HG02571 (cell line): Measurements from ENCODE around the gene FSTL1.

Experiments used
- ATAC-seq: cut with Tn5 transposase; IDR thresholded peaks from one replicate; pipeline ENCODE4 v1.9.1; 2021; ENCODE audit warnings: mild to moderate bottlenecking, moderate library complexity; ENCODE audit not compliant: unreplicated experiment

The FSTL1 gene

DNA sequence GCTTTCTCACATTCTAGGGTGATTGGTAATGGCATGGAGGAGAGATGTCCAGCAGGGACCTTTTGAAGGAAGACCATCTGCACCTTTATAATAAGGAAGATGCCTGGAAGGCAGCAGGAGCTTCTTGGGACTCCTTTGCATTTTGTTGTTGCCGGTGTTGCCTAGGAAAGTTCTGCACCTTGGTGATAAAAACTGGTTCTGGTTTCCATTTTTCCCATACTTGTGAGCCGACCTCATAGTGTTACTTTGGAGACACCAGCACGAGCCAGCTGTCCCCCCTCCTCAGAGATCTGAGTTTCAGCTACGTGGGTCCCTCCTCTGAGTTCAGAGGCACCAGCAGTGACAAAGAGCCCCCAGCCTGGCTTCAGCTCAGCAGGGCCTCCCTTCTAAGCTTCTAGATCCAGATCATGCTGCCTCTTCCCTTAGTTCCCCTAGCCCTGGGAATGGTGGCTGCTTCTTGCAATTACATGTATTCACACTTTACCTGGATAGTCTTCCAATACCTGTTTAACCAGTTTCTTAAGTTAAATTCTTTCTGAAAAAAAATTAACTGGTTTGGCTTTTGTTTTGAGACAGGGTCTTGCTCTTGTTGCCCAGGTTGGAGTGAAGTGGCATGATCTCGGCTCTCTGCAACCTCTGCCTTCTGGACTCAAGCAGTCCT lies 18.0 kb upstream of the FSTL1 start:
- ATAC-seq = no peak

DNA sequence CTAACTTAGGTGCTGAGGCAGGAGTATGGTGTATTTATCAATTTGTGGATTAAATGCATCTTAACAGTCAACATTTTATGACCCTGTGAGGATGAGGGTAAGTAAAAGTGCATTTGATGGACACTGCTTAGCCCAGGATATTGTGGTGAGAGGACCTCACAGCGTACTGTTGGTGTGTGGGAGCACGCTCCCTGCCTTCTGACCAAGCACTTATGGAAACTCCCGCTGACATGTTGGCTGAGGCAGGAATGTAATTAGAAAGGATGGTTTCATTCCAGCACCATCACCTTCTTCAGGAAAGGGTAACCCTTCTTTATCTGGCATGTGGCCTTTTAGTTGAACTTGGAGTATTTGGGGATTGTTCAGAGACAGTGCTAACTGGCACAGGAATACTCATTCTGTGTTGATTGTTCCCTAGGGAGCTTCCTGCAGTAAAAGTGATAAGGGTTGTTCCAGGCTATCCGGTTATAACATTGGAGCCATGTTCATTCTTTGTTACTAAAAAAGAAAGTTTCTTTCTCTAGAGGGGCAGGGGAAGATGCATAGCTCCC lies 11.7 kb upstream of the FSTL1 start:
- no peak for ATAC-seq

DNA sequence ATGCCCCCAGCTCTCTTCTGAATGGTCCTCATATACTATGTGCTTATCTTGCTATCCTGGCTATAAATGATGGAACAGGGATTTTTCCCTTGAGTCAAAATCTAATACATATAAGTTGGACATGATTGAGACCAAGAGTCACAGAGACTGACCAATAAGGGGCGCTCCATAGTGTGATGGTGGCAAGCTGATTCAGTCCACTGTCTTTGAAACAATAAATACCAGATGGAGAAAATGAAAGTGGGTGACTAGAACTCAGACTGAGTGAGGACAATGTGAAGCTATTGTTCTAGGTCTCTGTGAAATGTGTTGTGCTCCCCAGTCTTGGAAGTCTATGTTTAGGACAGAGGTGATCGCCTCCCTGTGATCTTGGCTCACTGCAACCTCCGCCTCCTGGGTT lies 10.6 kb upstream of the FSTL1 start:
- ATAC-seq = no peak

DNA sequence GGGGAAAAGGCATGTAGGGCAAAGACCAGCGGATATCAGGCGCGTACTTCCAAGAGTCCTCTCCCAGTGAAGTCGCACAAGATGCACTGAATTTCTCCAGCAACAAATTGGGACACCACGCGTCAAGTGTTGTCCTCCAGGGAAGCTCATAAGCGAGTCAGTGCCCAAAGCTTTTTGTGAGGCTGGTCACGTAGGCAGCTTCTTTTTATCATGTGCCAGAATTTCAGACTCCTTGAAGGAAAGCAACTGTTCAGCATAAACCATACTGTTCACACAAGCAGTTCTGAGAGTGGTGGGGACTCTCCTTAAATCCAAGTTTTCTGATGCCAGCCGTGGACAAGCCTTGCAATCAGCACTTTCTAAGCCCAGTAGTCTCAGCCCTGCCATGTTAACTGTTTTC lies 10.1 kb upstream of the FSTL1 start:
- ATAC-seq = no peak

DNA sequence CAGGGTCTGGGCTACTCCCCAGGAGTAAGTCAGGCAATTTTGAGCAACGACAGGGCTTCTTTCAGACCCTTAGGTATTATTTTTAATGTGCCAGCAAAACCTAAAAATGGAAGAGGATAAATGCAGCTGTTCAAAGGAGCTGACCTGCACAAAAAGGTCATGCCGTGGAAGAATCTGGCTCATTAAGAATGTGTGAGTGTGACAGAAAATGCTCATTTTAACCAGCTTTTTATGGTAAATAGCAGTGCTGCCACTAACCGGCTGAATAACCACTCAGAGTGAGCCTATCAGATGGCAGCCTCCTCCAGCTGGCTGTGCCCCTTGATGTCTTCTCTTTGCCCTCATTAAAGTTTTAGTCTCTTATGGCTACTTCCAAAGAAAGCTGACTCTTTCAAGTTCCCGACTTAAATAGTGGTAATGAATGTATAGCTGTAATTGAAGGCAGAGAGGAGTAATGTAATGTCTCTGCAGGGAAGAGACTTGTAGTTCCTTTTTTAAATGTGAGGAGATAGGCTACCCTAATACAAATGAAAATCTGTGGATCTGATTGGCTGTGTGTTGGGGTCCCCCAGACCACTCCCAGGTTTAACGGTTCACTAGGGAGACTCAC lies 9.5 kb upstream of the FSTL1 start:
- no peak for ATAC-seq

DNA sequence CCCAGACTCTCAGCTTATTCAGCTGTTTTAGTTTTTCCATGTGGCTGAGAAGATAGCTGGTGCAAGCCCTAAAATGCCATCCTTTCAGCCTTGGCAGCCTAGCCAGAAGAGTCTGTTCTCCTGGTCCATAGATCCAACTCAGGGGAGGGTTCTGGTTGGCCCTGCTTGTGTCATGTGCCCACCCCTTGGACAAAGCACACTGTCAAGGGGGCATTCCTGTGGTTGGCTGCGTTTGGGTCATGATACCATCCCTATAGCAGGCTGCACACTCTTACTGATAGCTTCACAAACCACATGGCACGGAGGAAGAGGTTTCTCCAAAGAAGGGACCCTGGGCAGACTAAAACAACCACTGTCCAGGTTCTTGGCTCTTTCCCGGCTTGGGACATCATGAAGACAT lies 8.4 kb upstream of the FSTL1 start:
- no peak for ATAC-seq

DNA sequence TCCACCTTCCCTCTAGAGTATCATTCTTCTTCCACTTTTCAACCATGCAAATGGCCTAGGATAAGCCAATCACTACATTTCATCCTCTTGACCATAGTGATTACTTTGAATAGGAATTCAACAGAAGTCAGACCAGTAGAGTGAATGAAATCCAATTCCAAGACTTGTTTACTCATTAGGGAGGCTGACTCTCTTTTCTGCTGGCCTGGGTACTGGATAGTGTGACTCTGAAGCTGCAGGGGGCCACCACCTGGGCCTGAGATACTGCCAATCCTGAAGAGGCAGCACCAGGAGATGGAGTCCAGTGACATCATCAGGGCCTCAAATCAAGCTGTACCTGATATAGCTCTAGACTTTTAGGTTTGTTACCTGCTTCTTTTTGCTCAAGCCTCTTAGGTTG lies 7.0 kb upstream of the FSTL1 start:
- no peak for ATAC-seq

DNA sequence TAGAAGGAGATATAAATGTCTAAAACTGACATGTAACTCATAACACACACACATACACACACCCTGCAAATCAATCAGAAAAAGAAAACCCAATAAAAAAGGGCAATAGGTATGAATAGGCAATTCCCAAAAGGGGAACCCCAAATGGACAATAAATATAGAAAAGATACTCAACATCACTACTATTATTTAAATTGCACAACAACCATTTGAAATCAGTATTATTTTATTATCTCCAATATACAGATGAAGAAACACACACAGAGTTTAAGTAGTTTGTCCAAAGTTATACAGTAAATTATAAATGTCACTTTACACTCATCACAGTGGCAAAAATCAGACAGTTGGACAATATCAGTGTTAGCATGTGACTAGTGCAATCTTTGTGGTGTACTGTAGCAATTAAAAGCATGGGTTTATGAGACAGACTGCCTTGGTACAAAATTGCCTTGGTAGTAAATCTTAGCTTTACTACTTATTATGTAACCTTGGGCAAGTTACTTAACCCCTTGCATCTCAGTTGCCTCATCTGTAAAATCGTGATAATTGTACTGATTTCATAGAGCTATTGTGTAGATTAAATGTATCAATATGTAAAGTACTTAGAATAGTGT lies 3.4 kb upstream of the FSTL1 start:
- ATAC-seq = no peak

DNA sequence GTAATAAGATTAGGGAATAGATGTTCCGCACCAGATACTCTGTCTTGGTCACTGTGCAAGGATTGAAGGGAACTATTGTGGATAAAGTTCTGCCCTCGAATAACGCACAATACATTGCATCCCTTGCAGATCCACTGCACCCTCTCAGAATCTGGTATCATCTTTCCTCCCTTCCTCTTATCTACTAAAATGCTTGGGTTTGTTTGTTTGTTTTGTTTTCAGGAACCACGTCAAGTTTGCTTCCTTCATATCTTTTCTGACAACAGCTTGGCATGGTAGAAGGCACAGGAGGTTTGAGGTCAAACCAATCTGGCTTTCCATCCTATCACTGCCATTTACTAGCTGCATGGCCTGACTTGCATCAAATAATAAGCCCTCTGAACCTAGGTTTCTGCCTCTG lies 2.0 kb upstream of the FSTL1 start:
- ATAC-seq = no peak

DNA sequence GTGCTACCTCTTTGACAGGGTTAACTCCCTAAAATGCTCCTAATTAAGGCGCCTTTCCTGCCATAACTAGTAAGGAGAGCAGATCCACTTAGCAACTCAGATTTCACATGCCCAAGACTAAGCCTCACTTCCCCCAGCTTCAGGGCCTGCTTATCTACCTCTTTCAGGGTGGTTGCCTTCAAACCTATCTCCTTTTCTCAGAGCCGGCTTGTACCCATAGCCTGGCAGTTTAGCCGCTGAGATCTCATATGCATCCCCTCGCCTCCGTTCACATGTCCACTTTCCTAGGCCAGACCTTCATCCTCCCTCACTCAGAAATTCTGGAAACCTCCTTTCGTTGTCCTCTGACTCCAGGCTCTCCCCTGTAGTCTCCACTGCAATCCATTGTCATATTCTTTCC lies 1.0 kb upstream of the FSTL1 start:
- ATAC-seq = no peak

DNA sequence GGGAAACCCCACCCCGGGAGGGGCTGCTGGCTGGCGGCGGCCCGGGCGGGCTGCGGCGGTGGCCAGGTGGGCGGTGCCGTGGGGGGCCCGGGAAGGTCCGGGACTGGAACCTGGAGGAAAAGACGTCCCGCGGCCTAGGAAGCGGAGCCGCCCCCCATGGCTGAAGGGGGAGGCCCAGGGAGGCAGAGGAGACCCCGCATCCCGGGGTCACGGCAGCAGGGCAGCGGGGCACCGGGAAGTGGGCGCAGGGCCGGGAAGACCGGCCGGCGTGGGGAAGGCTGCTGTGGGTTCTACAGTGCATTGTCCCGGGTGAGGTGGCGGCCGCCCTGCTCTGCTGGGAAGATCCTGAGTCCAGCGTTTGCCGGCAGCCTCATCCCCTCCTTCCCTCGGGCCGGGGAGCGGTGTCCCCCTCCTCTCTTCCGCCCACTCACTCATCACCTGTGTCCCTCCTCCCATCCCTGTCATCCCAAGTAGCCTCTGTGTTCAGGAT lies 525 bp upstream of the FSTL1 start:
- ATAC-seq = no peak

DNA sequence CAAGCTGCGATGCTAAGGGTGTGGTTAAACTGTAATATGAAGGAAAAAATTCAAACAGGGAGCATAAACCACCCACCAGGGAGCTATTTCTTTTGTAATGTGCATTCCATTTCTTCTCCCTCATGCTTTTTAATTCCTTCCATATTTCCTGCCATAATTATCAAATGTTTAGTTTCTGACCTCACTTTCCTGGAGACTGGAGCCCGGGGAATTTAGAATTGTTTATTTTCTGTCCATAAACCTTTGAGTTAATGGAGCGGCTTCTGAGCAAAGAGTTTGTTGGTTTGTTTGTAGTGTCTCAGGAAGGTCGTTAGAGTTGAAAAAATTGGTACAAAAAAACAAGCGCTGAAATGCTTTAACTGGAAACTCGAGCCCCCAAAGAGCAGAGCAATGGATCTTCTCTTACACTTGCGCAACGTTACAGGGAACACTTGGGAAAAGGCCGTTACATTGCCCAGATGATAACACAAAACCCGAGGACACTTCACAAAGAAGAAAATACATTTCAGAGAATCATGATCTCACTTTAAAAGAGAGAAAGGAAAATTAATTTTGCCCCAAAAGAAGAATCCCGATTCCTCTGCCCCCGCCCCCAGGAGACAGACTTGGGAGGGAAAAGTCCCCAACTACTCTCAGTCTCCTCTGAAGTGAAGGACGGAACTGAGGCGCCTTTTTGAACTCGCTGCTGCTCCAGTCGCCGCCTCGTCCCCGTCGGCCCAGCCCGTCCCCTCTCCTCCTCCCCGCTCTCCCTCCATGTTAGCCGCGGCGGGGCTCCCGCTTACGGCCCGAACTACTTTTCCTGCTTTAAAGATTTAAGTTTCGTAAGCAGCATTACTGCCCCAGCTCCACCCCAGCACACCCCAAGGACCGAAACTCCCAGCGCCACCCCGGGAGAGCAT lies 842 bp downstream of the FSTL1 start:
- no peak for ATAC-seq

DNA sequence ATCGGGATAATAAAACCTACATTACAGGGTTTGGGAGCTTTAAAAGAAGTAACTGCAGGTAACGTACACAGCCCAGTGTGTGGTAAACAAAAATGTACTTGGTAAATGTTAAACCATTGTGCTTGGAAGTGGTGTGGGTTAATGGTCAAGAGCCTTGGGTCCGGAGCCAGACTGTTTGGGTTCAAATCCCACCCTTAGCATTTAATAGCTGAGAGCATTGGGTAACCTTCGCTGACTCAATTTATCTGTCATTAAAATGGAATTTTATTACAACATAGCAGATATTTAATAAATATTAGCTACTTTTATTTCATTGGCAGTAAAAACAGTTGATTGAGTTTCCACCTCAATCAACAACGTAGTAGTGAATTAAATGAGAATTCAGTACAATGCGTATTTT lies 1.5 kb downstream of the FSTL1 start:
- ATAC-seq = no peak

DNA sequence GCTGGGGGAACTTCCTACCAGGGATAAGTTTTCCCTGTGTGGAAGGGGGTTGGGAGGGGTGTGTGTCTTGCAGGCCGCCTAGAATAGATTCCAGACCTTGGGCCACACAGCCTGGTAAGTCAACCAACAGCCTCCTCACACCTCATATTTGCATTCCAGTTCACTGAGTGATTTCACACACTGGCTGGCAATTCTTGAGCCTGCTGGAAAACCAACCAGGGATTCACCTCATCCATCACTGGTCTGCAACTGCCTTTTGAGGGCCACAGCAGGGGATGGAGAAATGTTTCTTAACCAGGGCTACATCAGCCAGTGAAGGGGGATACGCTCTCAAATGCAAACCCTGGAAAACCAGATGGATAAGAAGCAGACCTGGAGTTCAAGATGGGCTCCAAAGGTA lies 2.0 kb downstream of the FSTL1 start:
- ATAC-seq = no peak

DNA sequence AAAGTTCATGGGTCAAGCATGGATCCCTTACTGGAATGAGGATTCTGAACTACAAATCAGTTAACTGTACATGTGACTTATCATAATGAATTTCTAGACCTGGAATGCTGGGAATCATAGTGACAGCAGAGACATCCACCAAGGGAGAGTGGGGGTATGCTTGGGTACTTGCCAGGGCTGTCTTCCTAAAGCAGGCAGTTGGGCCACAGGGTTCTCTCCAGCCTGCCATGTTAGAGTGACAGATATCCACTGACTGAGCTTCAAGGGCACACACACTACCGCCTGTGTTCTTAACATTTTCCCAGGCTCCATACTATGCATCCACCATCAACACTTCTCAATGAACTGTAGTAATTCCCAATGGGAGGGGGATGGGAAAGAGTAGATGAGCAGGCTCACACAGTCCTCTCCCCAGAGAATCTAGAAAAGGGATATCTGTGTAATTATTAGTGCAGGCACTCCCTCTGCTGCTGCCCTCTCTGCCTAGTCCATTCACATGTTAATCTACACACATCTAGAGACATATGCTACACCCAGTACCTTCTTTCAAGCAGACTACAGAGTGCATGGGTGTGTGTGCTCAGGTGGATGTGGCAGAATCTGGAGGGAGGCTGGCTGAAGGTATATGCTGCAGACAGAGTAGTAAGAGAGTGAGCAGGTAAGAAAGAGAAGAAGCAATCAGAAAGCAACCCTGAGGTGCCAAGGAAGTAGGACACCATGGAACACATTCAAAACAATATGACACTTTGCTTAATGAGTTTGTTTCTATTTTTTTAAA lies 3.7 kb downstream of the FSTL1 start:
- no peak for ATAC-seq

DNA sequence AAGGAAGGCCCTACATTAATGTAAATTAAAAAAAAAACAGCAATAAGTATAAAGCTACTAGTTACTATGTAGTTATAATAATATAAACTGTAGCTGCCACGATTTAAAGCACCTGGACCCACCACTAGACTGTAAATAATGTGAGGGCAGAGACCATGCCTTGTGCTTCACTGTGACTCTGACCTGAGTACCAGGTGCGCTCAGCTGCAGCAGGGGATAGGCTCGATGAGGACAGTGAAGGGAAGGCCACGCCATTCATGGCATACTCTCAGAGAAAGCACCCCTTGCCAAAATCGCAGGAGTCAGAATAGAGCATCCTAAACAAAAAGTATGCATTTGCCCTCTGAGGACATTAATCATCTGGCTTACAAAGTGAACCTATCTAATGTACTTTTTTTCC lies 5.1 kb downstream of the FSTL1 start:
- no peak for ATAC-seq

DNA sequence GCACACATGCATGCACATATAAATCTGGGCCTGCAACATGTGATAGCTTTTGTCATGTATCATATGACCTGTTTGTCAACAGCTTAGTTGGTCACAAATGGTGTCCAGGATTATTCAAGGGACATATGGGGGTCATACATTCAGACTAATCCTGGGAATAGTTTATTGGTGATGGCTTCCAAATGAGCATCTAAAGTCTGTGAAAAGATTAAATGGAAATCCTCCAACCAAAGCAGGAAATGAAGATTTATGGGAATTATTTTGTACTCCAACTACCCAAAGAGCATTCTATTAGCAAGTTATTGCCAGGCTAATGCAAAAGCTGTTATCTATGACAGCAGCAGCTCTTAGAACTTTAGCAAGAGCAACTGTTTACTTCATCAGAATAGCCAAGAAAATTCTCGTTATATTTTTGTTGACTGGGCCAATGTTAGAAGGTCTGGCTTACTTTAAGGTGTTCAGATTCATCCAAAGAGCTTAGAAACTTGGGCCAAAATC lies 7.1 kb downstream of the FSTL1 start:
- no peak for ATAC-seq

DNA sequence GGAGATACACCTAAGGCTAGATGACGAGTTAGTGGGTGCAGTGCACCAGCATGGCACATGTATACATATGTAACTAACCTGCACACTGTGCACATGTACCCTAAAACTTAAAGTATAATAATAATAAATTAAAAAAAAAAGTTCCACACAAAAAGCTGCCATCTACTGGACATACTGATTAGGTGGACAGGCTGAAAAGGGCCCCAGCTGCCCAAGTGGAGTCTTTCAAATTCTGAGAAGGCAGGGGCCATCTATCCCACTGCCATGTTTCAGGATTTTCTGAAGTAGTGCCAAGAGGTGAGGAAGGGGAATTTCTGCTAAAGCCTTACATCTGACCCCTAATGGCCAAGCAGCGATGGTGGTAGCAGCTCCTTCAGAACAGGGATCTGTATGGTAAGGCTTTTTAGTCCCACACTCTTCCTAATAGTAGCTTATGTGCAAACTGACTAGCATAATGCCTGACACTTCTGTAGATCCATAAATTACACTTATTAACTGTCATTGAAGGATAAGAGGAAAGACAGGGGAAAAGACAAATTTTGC lies 7.7 kb downstream of the FSTL1 start:
- ATAC-seq = no peak

DNA sequence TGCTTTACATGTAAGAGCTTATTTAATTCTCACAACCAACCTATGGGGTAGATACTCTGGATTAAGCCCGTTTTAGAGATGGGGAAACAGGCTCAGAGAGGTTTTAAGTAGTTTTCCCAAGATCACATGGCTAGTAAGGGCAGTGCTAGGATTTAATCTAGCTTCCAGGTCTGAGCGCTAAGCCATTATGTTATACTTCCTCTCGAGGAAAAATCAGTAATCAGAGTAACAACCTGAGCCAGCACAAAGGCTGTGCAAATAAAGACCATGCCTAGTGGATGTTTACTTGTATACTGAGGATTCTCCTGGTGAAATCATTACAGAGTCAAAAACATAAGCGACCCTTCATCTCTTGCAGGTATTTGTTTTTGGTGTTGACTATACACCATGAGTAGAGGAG lies 9.0 kb downstream of the FSTL1 start:
- ATAC-seq = no peak

DNA sequence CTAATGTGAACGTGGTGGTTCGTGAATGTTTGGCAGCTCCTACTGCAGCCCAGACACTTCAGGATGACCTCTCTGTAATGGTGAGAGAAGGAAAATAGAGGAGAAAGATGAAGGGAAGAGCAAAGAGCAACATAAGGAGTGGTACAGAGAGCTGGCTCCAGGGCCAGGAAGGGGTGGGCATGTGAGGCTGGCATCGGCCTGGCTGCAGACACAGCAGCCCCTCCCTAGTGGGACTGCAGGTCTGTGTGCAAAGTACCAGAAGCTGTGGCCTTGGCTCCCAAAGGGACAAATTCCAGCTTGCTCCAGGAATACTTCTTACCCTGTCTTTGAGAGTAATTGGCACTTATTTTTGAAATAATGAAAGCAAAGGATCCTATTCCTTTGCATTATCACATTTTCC lies 10.0 kb downstream of the FSTL1 start:
- no peak for ATAC-seq
